AG04450 (cell line): ENCODE measurements around the gene MTUS2. TPM values are rescaled to one million over a fixed set of nuclear protein-coding genes. Genes with fewer than 3 reads are reported as not detected.

Source experiments
- CTCF ChIA-PET: fragments of 300-600, 350-600 bp; formaldehyde crosslinking; extraction: SDS; loops from one replicate; lab custom pipeline; 2022; ENCODE audit warnings: antibody characterized with exemption, inconsistent platforms; lab: Charles Lee
- POLR2A ChIA-PET: fragments of 350-600 bp; formaldehyde crosslinking; extraction: SDS; loops from one replicate; lab custom pipeline; 2021; ENCODE audit warnings: antibody characterized with exemption, inconsistent platforms; lab: Yijun Ruan, JAX
- DNase-seq: peaks from one replicate; pipeline ENCODE4 v3.0.0-alpha.2; 2011; ENCODE audit warnings: low read depth, low spot score
- H3K27ac ChIP-seq: one replicate; pipeline ENCODE4 v1.5.1; 2012; ENCODE audit warnings: low read depth, low read length, control low read depth
- H3K27me3 ChIP-seq: one replicate; pipeline ENCODE4 v1.6.0; 2012; ENCODE audit warnings: low read length; ENCODE audit not compliant: control insufficient read depth, insufficient read depth
- H3K4me3 ChIP-seq: 2 replicates; pipeline ENCODE4 v1.5.1; 2011; ENCODE audit warnings: mild to moderate bottlenecking, low read depth, low read length, control low read depth
- H3K9me3 ChIP-seq: 2 replicates; pipeline ENCODE4 v1.5.1; 2012; ENCODE audit warnings: low read length; ENCODE audit not compliant: control insufficient read depth, insufficient read depth
- polyA plus RNA-seq: library from polyadenylated mRNA; depleted of rRNA; stranded (reverse); fragments of >200 nt; gene quantifications from 2 replicates; pipeline ENCODE4 v1.2.3, GENCODE V29; 2011
- TF ChIP-seq, protein P1 (sequence below): IDR thresholded peaks from 2 replicates; pipeline ENCODE4 v1.5.1; 2011; ENCODE audit warnings: low read depth, low read length, control low read depth, inconsistent platforms

Gene MTUS2
- polyA plus RNA-seq, 1 experiment, result 0.02 TPM

DNA sequence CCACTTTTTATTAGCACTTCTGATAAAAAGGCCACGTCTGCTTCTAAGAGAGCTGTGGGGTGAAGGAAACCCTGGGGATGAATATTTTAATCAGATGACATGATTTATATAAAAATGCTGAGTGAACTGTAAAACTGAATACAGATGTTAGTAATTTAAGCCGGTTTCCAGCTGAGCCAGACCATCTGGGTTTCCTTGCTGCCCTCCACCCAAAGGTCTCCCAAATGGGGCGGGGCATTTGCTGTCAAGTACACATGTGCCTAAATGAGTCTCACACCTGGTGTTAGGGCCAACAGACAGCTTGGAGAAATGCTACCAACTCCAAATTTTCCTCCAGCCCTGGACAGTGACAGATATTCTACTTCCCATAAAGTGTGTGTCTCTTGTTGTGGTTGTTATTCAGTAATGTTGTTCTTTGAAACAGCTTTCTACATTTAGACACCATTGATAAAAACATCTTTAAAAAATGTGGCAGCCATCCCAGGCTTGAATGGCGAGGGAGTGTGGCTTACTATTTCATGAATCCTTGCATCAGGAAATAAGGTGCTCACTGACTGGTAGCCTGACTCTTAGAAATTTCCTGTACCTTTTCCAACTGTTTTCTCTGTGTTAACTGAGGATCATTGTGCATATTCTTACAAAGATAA is 350.4 kb downstream of the MTUS2 start:
- ChIA-PET POLR2A (no interaction called here), CTCF (no interaction called here)
- H3K27me3 ChIP-seq, result no peaks in the 10 kb centered on the region
- TF ChIP-seq, protein P1, sequence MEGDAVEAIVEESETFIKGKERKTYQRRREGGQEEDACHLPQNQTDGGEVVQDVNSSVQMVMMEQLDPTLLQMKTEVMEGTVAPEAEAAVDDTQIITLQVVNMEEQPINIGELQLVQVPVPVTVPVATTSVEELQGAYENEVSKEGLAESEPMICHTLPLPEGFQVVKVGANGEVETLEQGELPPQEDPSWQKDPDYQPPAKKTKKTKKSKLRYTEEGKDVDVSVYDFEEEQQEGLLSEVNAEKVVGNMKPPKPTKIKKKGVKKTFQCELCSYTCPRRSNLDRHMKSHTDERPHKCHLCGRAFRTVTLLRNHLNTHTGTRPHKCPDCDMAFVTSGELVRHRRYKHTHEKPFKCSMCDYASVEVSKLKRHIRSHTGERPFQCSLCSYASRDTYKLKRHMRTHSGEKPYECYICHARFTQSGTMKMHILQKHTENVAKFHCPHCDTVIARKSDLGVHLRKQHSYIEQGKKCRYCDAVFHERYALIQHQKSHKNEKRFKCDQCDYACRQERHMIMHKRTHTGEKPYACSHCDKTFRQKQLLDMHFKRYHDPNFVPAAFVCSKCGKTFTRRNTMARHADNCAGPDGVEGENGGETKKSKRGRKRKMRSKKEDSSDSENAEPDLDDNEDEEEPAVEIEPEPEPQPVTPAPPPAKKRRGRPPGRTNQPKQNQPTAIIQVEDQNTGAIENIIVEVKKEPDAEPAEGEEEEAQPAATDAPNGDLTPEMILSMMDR, result no peak
- H3K9me3 ChIP-seq, result peaks cover 3% of the 10 kb centered on the region
- DNase-seq, result no peak
- no peak overlapping the region for H3K4me3 ChIP-seq
- H3K27ac ChIP-seq, result no peak overlapping the region

DNA sequence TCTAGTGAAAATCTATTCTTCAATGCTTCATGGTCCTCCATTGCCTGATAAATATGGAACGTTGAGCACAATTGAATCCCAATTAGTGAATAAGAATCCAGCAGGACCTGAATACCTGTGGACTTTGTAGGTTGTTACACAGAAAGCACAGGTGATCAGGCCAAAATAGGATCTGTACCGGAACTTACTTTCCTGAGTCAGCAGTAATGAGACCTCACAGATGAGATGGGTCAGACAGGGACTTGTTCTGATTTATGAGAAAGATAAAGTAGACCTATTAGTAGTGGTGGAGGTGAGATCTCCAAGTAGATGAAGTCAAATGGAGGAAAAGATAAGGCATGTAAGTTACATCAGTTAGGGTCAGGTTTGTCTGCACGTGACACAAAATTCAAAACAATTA is 351.1 kb downstream of the MTUS2 start:
- no peak overlapping the region for H3K27ac ChIP-seq
- H3K27me3 ChIP-seq, result no peaks in the 10 kb centered on the region
- ChIA-PET CTCF (no interaction called here), POLR2A (no interaction called here)
- no peak for DNase-seq
- H3K9me3 ChIP-seq, result peaks cover 3% of the 10 kb centered on the region
- no peak overlapping the region for H3K4me3 ChIP-seq
- TF ChIP-seq, protein P1, result no peak

DNA sequence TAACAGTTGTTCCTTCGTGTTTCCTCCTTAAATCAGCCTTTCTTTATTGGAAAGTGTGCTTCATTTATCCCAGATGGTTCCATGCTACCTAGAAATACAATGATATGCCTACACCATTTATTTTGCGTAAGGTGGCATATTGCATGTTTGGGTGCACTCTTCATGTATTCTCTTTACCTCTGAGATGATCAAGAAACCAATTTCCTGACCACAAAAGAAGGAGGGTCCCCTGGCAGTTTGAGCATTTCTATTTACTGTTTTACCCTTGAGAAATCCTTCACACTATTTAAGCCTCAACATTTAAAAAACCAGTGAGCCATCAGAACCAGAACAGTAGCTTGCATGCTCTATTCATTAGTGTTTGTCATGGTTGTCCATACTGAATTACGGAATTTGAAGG is 354.0 kb downstream of the MTUS2 start:
- ChIA-PET POLR2A (no interaction called here), CTCF (no interaction called here)
- H3K4me3 ChIP-seq, result no peak overlapping the region
- no peak for DNase-seq
- no peak overlapping the region for H3K27ac ChIP-seq
- peaks cover 6% of the 10 kb centered on the region for H3K9me3 ChIP-seq
- TF ChIP-seq, protein P1, result no peak
- H3K27me3 ChIP-seq, result no peaks in the 10 kb centered on the region

DNA sequence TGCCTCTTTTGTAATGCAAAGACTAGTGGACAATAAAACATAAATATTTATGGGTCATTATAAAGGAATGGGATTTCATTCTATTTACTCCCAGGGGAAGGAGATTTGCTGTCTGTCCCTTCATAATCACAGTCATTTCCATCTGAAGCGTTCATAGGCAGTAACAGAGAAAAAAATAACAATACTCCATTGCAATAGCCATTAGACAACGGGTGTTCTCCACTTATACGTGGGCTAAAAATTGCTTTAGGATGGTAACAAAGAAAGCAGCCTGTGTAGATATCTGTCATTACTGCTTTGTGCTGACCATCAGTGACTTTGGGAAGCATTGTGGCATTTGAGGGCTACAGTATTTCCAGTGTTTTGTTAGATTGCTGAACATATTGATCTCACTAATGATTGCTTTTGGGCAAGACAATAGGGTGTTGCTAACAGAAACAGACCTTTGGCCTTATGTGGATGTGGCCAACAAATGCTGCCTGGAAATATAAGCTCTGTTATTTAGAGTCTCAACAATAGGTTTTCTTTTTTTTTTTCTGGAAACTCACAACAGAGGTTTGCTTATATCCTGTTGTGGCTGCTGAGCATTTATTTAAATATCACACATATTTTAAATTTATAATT is 355.2 kb downstream of the MTUS2 start:
- DNase-seq, result no peak
- ChIA-PET POLR2A (no interaction called here), CTCF (no interaction called here)
- TF ChIP-seq, protein P1, result no peak
- no peaks in the 10 kb centered on the region for H3K27me3 ChIP-seq
- H3K27ac ChIP-seq, result no peak overlapping the region
- H3K9me3 ChIP-seq, result peaks cover 6% of the 10 kb centered on the region
- no peak overlapping the region for H3K4me3 ChIP-seq

DNA sequence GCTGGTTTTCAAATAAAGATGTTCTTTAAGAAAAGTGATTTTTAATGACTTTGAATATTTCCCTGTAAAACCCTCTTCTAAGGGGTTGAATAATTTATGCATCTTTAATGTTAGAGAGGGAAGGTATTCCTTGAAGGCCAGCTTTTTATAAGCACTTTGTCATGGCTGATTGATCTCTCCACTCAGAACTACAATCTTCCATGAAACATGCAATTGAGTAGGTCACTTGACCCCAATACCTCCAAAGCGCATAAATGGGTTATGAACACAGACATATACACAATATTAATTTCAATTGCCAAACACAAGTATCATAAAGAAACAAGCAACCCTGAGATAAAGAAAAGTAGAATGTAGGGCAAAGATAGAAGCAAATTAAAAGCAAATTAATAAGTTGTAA is 359.9 kb downstream of the MTUS2 start:
- H3K9me3 ChIP-seq, result peaks cover 12% of the 10 kb centered on the region
- ChIA-PET POLR2A (no interaction called here), CTCF (no interaction called here)
- H3K4me3 ChIP-seq, result no peak overlapping the region
- H3K27me3 ChIP-seq, result no peaks in the 10 kb centered on the region
- H3K27ac ChIP-seq, result no peak overlapping the region
- TF ChIP-seq, protein P1, result no peak
- DNase-seq, result no peak
